Gastrocnemius medialis (tissue), 4 donors: ENCODE measurements around the gene ITPR3.

ENCODE experiments used
- CTCF ChIP-seq, 5 experiments: fragments of 450-650 bp in 3 of 5; fragments of 200-600 bp in 2 of 5; sonication (generic) in 2 of 5; IDR thresholded peaks in 4 of 5; conservative IDR thresholded peaks in 1 of 5; 1 replicate in 4 of 5; 2 replicates in 1 of 5; pipeline ENCODE4 v1.5.1; 2016 to 2019; ENCODE audit warnings: antibody characterized with exemption in 5 of 5, mild to moderate bottlenecking in 3 of 5, moderate library complexity in 3 of 5
- POLR2A ChIP-seq, 2 donors: fragments of 450-650 bp; IDR thresholded peaks; one replicate each; pipeline ENCODE4 v1.6.1; 2017; ENCODE audit warnings: antibody characterized with exemption in 2 of 2, mild to moderate bottlenecking in 2 of 2, moderate library complexity in 2 of 2

GRCh38 chr6:33592595-33593413 is 28.3 kb upstream of the ITPR3 start:
- TF ChIP-seq POLR2A (IDR thresholded peaks at IDR 0.05): no peak
- no peak for TF ChIP-seq CTCF (IDR thresholded peaks at IDR 0.05 in 4 of 5, conservative IDR thresholded peaks at IDR 0.05 in 1 of 5)
